CD14-positive monocyte (primary cell): ENCODE results near the gene COL4A1. TPM values are rescaled to one million over a fixed set of nuclear protein-coding genes. Genes with fewer than 3 reads are reported as not detected.

Experiments used
- DNase-seq, 3 donors: peaks; one replicate each; pipeline ENCODE4 v3.0.0-alpha.2; 2011 to 2022
- H2AFZ ChIP-seq: 2 replicates; pipeline ENCODE4 v1.6.0; 2012; ENCODE audit warnings: mild to moderate bottlenecking, low read depth, low read length, inconsistent platforms; ENCODE audit not compliant: insufficient read depth, poor library complexity, severe bottlenecking
- H3K27ac ChIP-seq, 2 donors: 1 replicate in 1 of 2; 2 replicates in 1 of 2; pipeline ENCODE4 v1.5.1; 2012 to 2013; ENCODE audit warnings: low read length in 2 of 2, control low read depth in 1 of 2, inconsistent platforms in 1 of 2, low read depth in 1 of 2, mild to moderate bottlenecking in 1 of 2
- H3K27me3 ChIP-seq, 2 donors: one replicate each; pipeline versions ENCODE4 v1.6.0 to v1.6.1; 2011 to 2013; ENCODE audit warnings: low read length in 2 of 2; ENCODE audit not compliant: control insufficient read depth in 2 of 2, insufficient read depth in 2 of 2
- H3K36me3 ChIP-seq, 2 donors: replicated peaks in 1 of 2; 1 replicate in 1 of 2; 2 replicates in 1 of 2; pipeline versions ENCODE4 v1.5.1 to v1.6.1; 2012 to 2013; ENCODE audit warnings: low read length in 2 of 2, control low read depth in 1 of 2, inconsistent platforms in 1 of 2, mild to moderate bottlenecking in 1 of 2; ENCODE audit not compliant: insufficient read depth in 2 of 2, control insufficient read depth in 1 of 2
- H3K4me1 ChIP-seq, 2 donors: 1 replicate in 1 of 2; 2 replicates in 1 of 2; pipeline versions ENCODE4 v1.5.1 to v1.6.1; 2012 to 2013; ENCODE audit warnings: low read length in 2 of 2, control low read depth in 1 of 2, inconsistent platforms in 1 of 2, mild to moderate bottlenecking in 1 of 2, moderate library complexity in 1 of 2; ENCODE audit not compliant: insufficient read depth in 2 of 2, control insufficient read depth in 1 of 2
- H3K4me2 ChIP-seq: replicated peaks from 2 replicates; pipeline ENCODE3; 2012; ENCODE audit warnings: low read length, moderate library complexity, mild to moderate bottlenecking; ENCODE audit not compliant: poor library complexity, severe bottlenecking; ENCODE audit errors: extremely low read depth
- H3K4me3 ChIP-seq, 3 experiments: fragments of 200-600 bp in 1 of 3; sonication (generic) in 1 of 3; replicated peaks in 1 of 3; 1 replicate in 2 of 3; 2 replicates in 1 of 3; pipeline ENCODE4 v1.5.1; 2011 to 2013; ENCODE audit warnings: low read length in 3 of 3, mild to moderate bottlenecking in 3 of 3, control low read depth in 2 of 3, low read depth in 2 of 3, inconsistent platforms in 1 of 3, moderate library complexity in 1 of 3
- H3K79me2 ChIP-seq: 2 replicates; pipeline ENCODE4 v1.6.0; 2012; ENCODE audit warnings: mild to moderate bottlenecking, control low read depth, inconsistent platforms, low read length, moderate library complexity; ENCODE audit not compliant: insufficient read depth
- H3K9ac ChIP-seq: 2 replicates; pipeline ENCODE4 v1.6.0; 2017; ENCODE audit warnings: low read length, mild to moderate bottlenecking; ENCODE audit not compliant: insufficient read depth, poor library complexity, severe bottlenecking
- H3K9me3 ChIP-seq, 2 donors: replicated peaks in 1 of 2; 1 replicate in 1 of 2; 2 replicates in 1 of 2; pipeline versions ENCODE4 v1.5.1 to v1.6.1; 2012 to 2013; ENCODE audit warnings: low read length in 2 of 2, control low read depth in 1 of 2; ENCODE audit not compliant: control insufficient read depth in 1 of 2, insufficient read depth in 1 of 2
- H4K20me1 ChIP-seq: 2 replicates; pipeline ENCODE4 v1.6.0; 2012; ENCODE audit warnings: mild to moderate bottlenecking, low read length, control low read depth, moderate library complexity; ENCODE audit not compliant: insufficient read depth
- H3K27ac Mint-ChIP-seq, 7 donors: one replicate each; pipeline ENCODE4 v1.8.0; 2020; ENCODE audit warnings: mild to moderate bottlenecking in 7 of 7, mixed read lengths in 7 of 7, moderate library complexity in 6 of 7, inconsistent platforms in 2 of 7
- H3K27me3 Mint-ChIP-seq, 3 donors: one replicate each; pipeline ENCODE4 v1.8.0; 2021 to 2022; ENCODE audit warnings: low read depth in 3 of 3, mild to moderate bottlenecking in 3 of 3, mixed read lengths in 3 of 3, moderate library complexity in 3 of 3, inconsistent platforms in 1 of 3
- H3K36me3 Mint-ChIP-seq, 2 donors: one replicate each; pipeline ENCODE4 v1.8.0; 2020; ENCODE audit warnings: mixed read lengths in 2 of 2, inconsistent platforms in 1 of 2, mild to moderate bottlenecking in 1 of 2
- H3K4me1 Mint-ChIP-seq: one replicate; pipeline ENCODE4 v1.8.0; 2020; ENCODE audit warnings: mild to moderate bottlenecking, mixed read lengths
- H3K4me3 Mint-ChIP-seq, 2 donors: one replicate each; pipeline ENCODE4 v1.8.0; 2020; ENCODE audit warnings: mild to moderate bottlenecking in 2 of 2, mixed read lengths in 2 of 2, moderate library complexity in 1 of 2
- H3K9me3 Mint-ChIP-seq, 7 donors: one replicate each; pipeline ENCODE4 v1.8.0; 2020 to 2022; ENCODE audit warnings: mixed read lengths in 7 of 7, mild to moderate bottlenecking in 6 of 7, moderate library complexity in 6 of 7, inconsistent platforms in 2 of 7
- CTCF ChIP-seq: fragments of 200-600 bp; IDR thresholded peaks from one replicate; pipeline ENCODE4 v1.8.0; 2022; ENCODE audit warnings: antibody characterized with exemption, mild to moderate bottlenecking
- WGBS: methylation state at CpG from one replicate; pipeline ENCODE4 v1.1.5; 2013; ENCODE audit warnings: missing lambda C conversion rate; ENCODE audit not compliant: insufficient coverage; 5-methylcytosine and 5-hydroxymethylcytosine counted together
- intact Hi-C, 2 donors: fragments of 100-400 bp; cut with micrococcal nuclease; formaldehyde crosslinking; loops; one replicate each; pipeline versions ENCODE4 v1.15.0 to v1.15.1; 2023
- polyA plus RNA-seq, 3 donors: library from polyadenylated mRNA; depleted of rRNA in 1 of 3; unstranded in 2 of 3; stranded (reverse) in 1 of 3; fragments of 300-500 nt in 2 of 3; fragments of >200 nt in 1 of 3; fragmentation: Illumina TruSeq in 2 of 3; gene quantifications; 1 replicate in 2 of 3; 2 replicates in 1 of 3; pipeline ENCODE4 v1.2.3, GENCODE V29; 2012 to 2021

The COL4A1 gene
- polyA plus RNA-seq, 3 donors, result 0.16 to 0.25 TPM; not detected in 1

- intact Hi-C loops, result no loop called here
- no peaks in the 10 kb centered on the region for H4K20me1 ChIP-seq
- H3K27me3 Mint-ChIP-seq, result peaks cover 10 to 27% (median 12%) of the 10 kb centered on the region in 3 donors
Observed at GRCh38 chr13:110270507-110270906, 36.5 kb downstream of the COL4A1 start.

GRCh38 chr13:110269509-110270185, 37.3 kb downstream of the COL4A1 start:
- Histone ChIP-seq H3K36me3 (no peaks in the 10 kb centered on the region), H3K4me3 (no peak overlapping the region), H3K9me3 (no peaks in the 10 kb centered on the region), H3K27me3 (peaks cover 0 to 10% of the 10 kb centered on the region in 2 donors), H3K4me2 (no peak overlapping the region), H3K9ac (no peak overlapping the region), H3K79me2 (no peaks in the 10 kb centered on the region), H4K20me1 (no peaks in the 10 kb centered on the region), H3K27ac (no peak overlapping the region), H3K4me1 (no peaks in the 10 kb centered on the region), H2AFZ (no peak overlapping the region)
- Mint-ChIP-seq H3K27ac (no peak overlapping the region), H3K36me3 (no peaks in the 10 kb centered on the region), H3K4me1 (no peaks in the 10 kb centered on the region), H3K9me3 (no peaks in the 10 kb centered on the region), H3K4me3 (no peak overlapping the region), H3K27me3 (peaks cover 10 to 25% (median 15%) of the 10 kb centered on the region in 3 donors)
- TF ChIP-seq CTCF, result no peak
- no peak for DNase-seq
- intact Hi-C loops, result no loop called here
- WGBS, result 88% methylated on average over 6 of the region's 14 CpGs

More at GRCh38 chr13:110270507-110270906, 36.5 kb downstream of the COL4A1 start:
- Mint-ChIP-seq H3K27ac (no peak overlapping the region), H3K4me1 (no peaks in the 10 kb centered on the region), H3K4me3 (peak overlapping the region in 1 of 2 donors; percentile 46), H3K9me3 (no peaks in the 10 kb centered on the region), H3K36me3 (no peaks in the 10 kb centered on the region)
- DNase-seq, result no peak
- Histone ChIP-seq H3K27me3 (peaks cover 0 to 9% of the 10 kb centered on the region in 2 donors), H3K27ac (no peak overlapping the region), H2AFZ (no peak overlapping the region), H3K36me3 (no peaks in the 10 kb centered on the region), H3K4me1 (no peaks in the 10 kb centered on the region), H3K9ac (no peak overlapping the region), H3K4me3 (no peak overlapping the region), H3K9me3 (no peaks in the 10 kb centered on the region), H3K4me2 (no peak overlapping the region), H3K79me2 (no peaks in the 10 kb centered on the region)
- WGBS, result no CpG with 5 or more reads among the region's 7 CpGs
- TF ChIP-seq CTCF, result no peak
